GM12878 (cell line): ENCODE measurements around the gene ZNF581. TPM values are rescaled to one million over a fixed set of nuclear protein-coding genes. Genes with fewer than 3 reads are reported as not detected.
A peak's percentile ranks its signal among the peaks of the same experiment; 100 is the strongest.

Experiments used
- ATAC-seq: fragments of 200-7000 bp; cut with Tn5 transposase; 3 replicates; pipeline ENCODE4 v1.9.1; 2020; ENCODE audit warnings: mild to moderate bottlenecking, moderate library complexity
- BruUV-seq: library from RNA; stranded (reverse); fragments of 400-500 nt; replicated peaks from 2 replicates; lab custom pipeline; 2021; lab: Mats Ljungman, UMichigan
- CTCF ChIA-PET: fragments of 300-600 bp; sonication (Branson Sonifier 250); formaldehyde crosslinking; extraction: SDS; loops from one replicate; lab custom pipeline; 2021; ENCODE audit warnings: inconsistent platforms; lab: Yijun Ruan, JAX
- POLR2A ChIA-PET: fragments of 350-600 bp; formaldehyde crosslinking; extraction: SDS; loops from one replicate; lab custom pipeline; 2021; ENCODE audit warnings: inconsistent platforms; lab: Charles Lee
- RAD21 ChIA-PET: fragments of 300-600 bp; sonication (Branson Sonifier 250); formaldehyde crosslinking; loops from one replicate; lab custom pipeline; 2023; ENCODE audit warnings: antibody characterized with exemption; ENCODE audit not compliant: unreplicated experiment; lab: Charles Lee
- SMC1A ChIA-PET: fragments of 300-600 bp; sonication (Branson Sonifier 250); formaldehyde crosslinking; loops from one replicate; lab custom pipeline; 2023; ENCODE audit not compliant: unreplicated experiment, uncharacterized antibody; lab: Charles Lee
- DNase-seq: peaks from one replicate; pipeline ENCODE4 v3.0.0-alpha.2; 2011; ENCODE audit warnings: low read depth, low spot score
- FAIRE-seq: peaks from 3 replicates; lab custom pipeline; 2011; peaks lifted over from hg19 to GRCh38; lab: Jason Lieb, UNC
- H2AFZ ChIP-seq: 2 replicates; pipeline ENCODE4 v1.6.0; 2011; ENCODE audit warnings: low read depth, low read length, control low read depth; ENCODE audit not compliant: control insufficient read depth
- H3K27ac ChIP-seq: 2 replicates; pipeline ENCODE4 v1.5.1; 2011; ENCODE audit warnings: control low read depth; ENCODE audit not compliant: control insufficient read depth, insufficient read depth
- H3K27me3 ChIP-seq, 2 experiments: replicated peaks in 1 of 2; 2 replicates each; pipeline versions ENCODE4 v1.6.0 to v1.6.1; 2011; ENCODE audit warnings: low read length in 1 of 2; ENCODE audit not compliant: control insufficient read depth in 2 of 2, insufficient read depth in 2 of 2
- H3K36me3 ChIP-seq, 2 experiments: 2 replicates each; pipeline ENCODE4 v1.5.1; 2011; ENCODE audit warnings: low read length in 1 of 2; ENCODE audit not compliant: control insufficient read depth in 2 of 2, insufficient read depth in 2 of 2
- H3K4me1 ChIP-seq: 2 replicates; pipeline ENCODE4 v1.6.1; 2011; ENCODE audit warnings: mild to moderate bottlenecking, low read length, moderate library complexity, mixed read lengths; ENCODE audit not compliant: control insufficient read depth, insufficient read depth
- H3K4me2 ChIP-seq: 2 replicates; pipeline ENCODE4 v1.6.0; 2011; ENCODE audit warnings: control low read depth; ENCODE audit not compliant: control insufficient read depth, insufficient read depth
- H3K4me3 ChIP-seq: fragments of 200-600 bp; sonication (generic); 2 replicates; pipeline ENCODE4 v1.5.1; 2016
- H3K79me2 ChIP-seq: 2 replicates; pipeline ENCODE4 v1.6.0; 2011; ENCODE audit warnings: low read length; ENCODE audit not compliant: control insufficient read depth, insufficient read depth
- H3K9ac ChIP-seq: 2 replicates; pipeline ENCODE4 v1.8.0; 2011; ENCODE audit warnings: low read length, control low read depth, mixed read lengths; ENCODE audit not compliant: control insufficient read depth, insufficient read depth
- H3K9me3 ChIP-seq: replicated peaks from 3 replicates; pipeline ENCODE4 v1.5.1; 2011; ENCODE audit warnings: mild to moderate bottlenecking, low read length; ENCODE audit not compliant: control insufficient read depth, insufficient read depth
- H4K20me1 ChIP-seq: 2 replicates; pipeline ENCODE4 v1.6.0; 2011; ENCODE audit not compliant: control insufficient read depth, insufficient read depth
- BMI1 ChIP-seq: fragments of 450-650 bp; IDR thresholded peaks from 2 replicates; pipeline ENCODE4 v1.6.1; 2016; ENCODE audit warnings: mild to moderate bottlenecking, moderate library complexity, borderline replicate concordance
- CHD1 ChIP-seq: IDR thresholded peaks from 2 replicates; pipeline ENCODE4 v1.6.1; 2012; ENCODE audit warnings: low read depth, low read length, improper control_type of control experiment
- CREM ChIP-seq: IDR thresholded peaks from 2 replicates; pipeline ENCODE4 v1.6.1; 2014; ENCODE audit warnings: antibody characterized with exemption, low read depth
- ELK1 ChIP-seq: IDR thresholded peaks from 2 replicates; pipeline ENCODE4 v1.6.1; 2012; ENCODE audit warnings: low read depth, low read length, improper control_type of control experiment
- FOS ChIP-seq: IDR thresholded peaks from 3 replicates; pipeline ENCODE4 v1.6.1; 2011; ENCODE audit warnings: borderline replicate concordance; ENCODE audit not compliant: insufficient read length; ENCODE audit errors: extremely low read depth
- FOXK2 ChIP-seq: fragments of 450-650 bp; IDR thresholded peaks from 2 replicates; pipeline ENCODE4 v1.6.1; 2017; ENCODE audit warnings: mild to moderate bottlenecking, moderate library complexity
- MXI1 ChIP-seq: fragments of 150-350 bp; IDR thresholded peaks from 2 replicates; pipeline ENCODE4 v1.6.1; 2011; ENCODE audit warnings: low read depth, mild to moderate bottlenecking, inconsistent platforms, low read length, improper control_type of control experiment
- NR2F1 ChIP-seq: fragments of 450-650 bp; conservative IDR thresholded peaks from 2 replicates; pipeline ENCODE4 v1.6.1; 2017; ENCODE audit warnings: mild to moderate bottlenecking
- PML ChIP-seq: IDR thresholded peaks from 2 replicates; pipeline ENCODE4 v1.6.1; 2012; ENCODE audit warnings: low read length, inconsistent platforms
- RB1 ChIP-seq: fragments of 450-650 bp; formaldehyde crosslinking; IDR thresholded peaks from 2 replicates; pipeline ENCODE4 v1.6.1; 2017; ENCODE audit warnings: mild to moderate bottlenecking, borderline replicate concordance
- RELB ChIP-seq: fragments of 450-650 bp; IDR thresholded peaks from 2 replicates; pipeline ENCODE4 v1.6.1; 2017; ENCODE audit warnings: low read depth, mild to moderate bottlenecking, moderate library complexity
- RUNX3 ChIP-seq: IDR thresholded peaks from 2 replicates; pipeline ENCODE4 v1.6.1; 2012; ENCODE audit warnings: low read length, inconsistent platforms
- SIN3A ChIP-seq: IDR thresholded peaks from 2 replicates; pipeline ENCODE4 v1.6.1; 2012; ENCODE audit warnings: low read depth, low read length, improper control_type of control experiment
- TBL1XR1 ChIP-seq: IDR thresholded peaks from 2 replicates; pipeline ENCODE4 v1.6.1; 2012; ENCODE audit warnings: low read depth, low read length, improper control_type of control experiment
- WRNIP1 ChIP-seq: IDR thresholded peaks from 2 replicates; pipeline ENCODE4 v1.6.1; 2011; ENCODE audit warnings: low read depth, low read length, improper control_type of control experiment, borderline replicate concordance
- ZNF207 ChIP-seq: fragments of 450-650 bp; IDR thresholded peaks from 2 replicates; pipeline ENCODE4 v1.6.1; 2014; ENCODE audit warnings: antibody characterized with exemption, mild to moderate bottlenecking, borderline replicate concordance
- ZNF274 ChIP-seq: IDR thresholded peaks from one replicate; pipeline ENCODE4 v1.8.0; 2011; ENCODE audit not compliant: insufficient read length, insufficient read depth
- WGBS: methylation state at CpG from one replicate; pipeline ENCODE4 v1.1.6; 2016; ENCODE audit warnings: low lambda C conversion rate; ENCODE audit not compliant: insufficient replicate concordance, insufficient coverage; ENCODE audit errors: missing lambda C conversion rate; 5-methylcytosine and 5-hydroxymethylcytosine counted together
- in situ Hi-C: fragments of 300-500 bp; cut with MboI; formaldehyde crosslinking; loops from 9 replicates; pipeline ENCODE4 v1.14.3; 2018; ENCODE audit warnings: mixed read lengths
- intact Hi-C: fragments of 100-400 bp; cut with micrococcal nuclease; formaldehyde crosslinking; loops from one replicate; pipeline ENCODE4 v1.14.2; 2022; ENCODE audit not compliant: unreplicated experiment
- polyA plus RNA-seq, 11 experiments: library from polyadenylated mRNA; depleted of rRNA in 4 of 11; unstranded in 6 of 11; stranded (reverse) in 5 of 11; fragments of >200 nt; fragmentation: Nextera tagmentation in 4 of 11; fragmentation: Illumina TruSeq in 1 of 11; extraction: Ambion mirVana in 4 of 11; extraction: Trizol in 1 of 11; gene quantifications; 1 replicate in 1 of 11; 2 replicates in 10 of 11; pipeline versions ENCODE4 v1.2.1 to v1.2.3, GENCODE V29; 2011 to 2016; ENCODE audit warnings: inconsistent platforms in 2 of 11, missing spikeins in 2 of 11, low read depth in 1 of 11
- total RNA-seq, 4 experiments: library from RNA; depleted of rRNA in 3 of 4; stranded (reverse); fragments of >200 nt in 3 of 4; fragmentation: Illumina TruSeq in 1 of 4; extraction: Trizol in 1 of 4; gene quantifications; 2 replicates each; pipeline versions ENCODE4 v1.2.1 to v1.2.3, GENCODE V29; 2013 to 2021
- TF ChIP-seq, protein P1 (sequence below): fragments of 450-650 bp; IDR thresholded peaks from 2 replicates; pipeline ENCODE4 v1.6.1; 2017; ENCODE audit warnings: antibody characterized with exemption, mild to moderate bottlenecking, moderate library complexity

The ZNF581 gene
- total and polyA plus RNA-seq, 10 of the 15 experiments (the other 5 are each of a cell fraction or from before 2014, with no cell fraction given), result 4.7 to 45.4 (median 22.2) TPM

- TF ChIP-seq RELB (no peak), FOS (no peak), MXI1 (peak; percentile 37; the same call in 1 of the 2 replicates), CREM (no peak), SIN3A (0 out of 2 replicates have a peak, but pooled peaks have one; percentile 25), PML (no peak), WRNIP1 (peak; percentile 83; the same call in 1 of the 2 replicates), FOXK2 (no peak), CHD1 (no peak), ZNF274 (no peak)
These were observed 13.1 kb downstream of the ZNF581 start (continued) for GRCh38 chr19:55656552-55656951.

DNA sequence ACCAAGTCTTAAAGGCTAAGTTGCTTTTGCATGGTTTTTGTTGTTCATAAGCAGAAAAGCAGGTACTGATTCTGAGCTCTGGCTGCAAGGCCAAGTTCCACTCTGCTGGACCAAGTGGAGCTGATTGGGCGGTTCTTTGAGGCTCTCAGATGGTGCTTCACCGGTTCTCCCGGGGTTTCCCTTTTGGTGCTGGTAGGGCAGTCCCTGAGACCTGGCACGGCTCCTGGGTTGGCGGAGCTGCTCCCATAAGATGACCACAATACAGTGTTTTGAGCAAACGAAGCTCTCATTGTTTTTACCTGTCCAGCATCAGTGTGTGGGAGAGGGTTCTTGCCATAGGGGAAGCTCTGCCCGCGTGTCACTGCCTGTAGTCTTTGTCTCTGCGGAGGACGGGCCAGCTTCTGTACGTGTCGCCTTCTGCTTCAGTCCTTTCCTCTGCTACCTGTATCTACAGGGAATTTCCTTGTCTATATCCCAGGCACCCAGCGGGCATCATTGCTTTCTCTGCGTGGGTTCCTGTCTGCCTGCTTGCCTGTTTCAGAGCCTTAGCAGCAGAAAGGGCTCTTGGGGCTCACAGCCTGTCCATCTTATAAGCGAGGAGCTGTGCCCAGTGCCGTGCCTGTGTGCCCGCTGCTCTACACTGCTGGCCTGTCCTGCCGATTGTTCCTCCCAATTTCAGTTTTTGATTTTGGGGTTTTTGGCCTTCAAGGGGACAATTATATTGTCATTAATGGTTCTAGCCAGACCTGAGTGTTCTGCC is 13.7 kb downstream of the ZNF581 start:
- in situ Hi-C loops (loop anchor here (10.0 to 25.0 kb wide), 2 partner anchors 1192 to 1520 kb away; partner anchors contain the start of genes CNOT3 and LENG9), intact Hi-C loops (no loop called here)
- FAIRE-seq, result peak; percentile 78
- Histone ChIP-seq H3K9me3 (no peaks in the 10 kb centered on the region), H3K9ac (peak overlapping the region; percentile 98), H3K27me3 (no peaks in the 10 kb centered on the region), H3K4me3 (peak overlapping the region; percentile 94), H3K79me2 (peaks cover 60% of the 10 kb centered on the region), H2AFZ (no peak overlapping the region), H4K20me1 (peaks cover 12% of the 10 kb centered on the region), H3K36me3 (peaks cover 5 to 33% of the 10 kb centered on the region in 2 experiments), H3K4me1 (peaks cover 12% of the 10 kb centered on the region), H3K4me2 (peak overlapping the region; percentile 94), H3K27ac (peak overlapping the region; percentile 100)
- ChIA-PET POLR2A (interaction anchor here (0.5 to 2.0 kb wide), 9 partner anchors 10 to 474 kb away, joined by 3 to 9 read pairs (median 4); partner anchors contain the start of gene EPN1), SMC1A (interaction anchor here (0.7 to 3.2 kb wide), 10 partner anchors 9 to 153 kb away, joined by 3 to 15 read pairs (median 4); partner anchors contain the start of gene CCDC106), RAD21 (interaction anchor here (0.6 to 2.3 kb wide), 7 partner anchors 10 to 152 kb away, joined by 3 to 14 read pairs (median 4); no protein-coding TSS in a partner anchor), CTCF (interaction anchor here (0.9 to 2.3 kb wide), 9 partner anchors 9 to 153 kb away, joined by 3 to 14 read pairs (median 4); partner anchors contain the start of gene CCDC106)
- under 1% methylated on average over 18 of the region's 18 CpGs for WGBS
- no TSS peak for BruUV-seq
- DNase-seq, result no peak
- peak; percentile 1; the same call in 1 of the 3 replicates for ATAC-seq
- TF ChIP-seq, protein P1, sequence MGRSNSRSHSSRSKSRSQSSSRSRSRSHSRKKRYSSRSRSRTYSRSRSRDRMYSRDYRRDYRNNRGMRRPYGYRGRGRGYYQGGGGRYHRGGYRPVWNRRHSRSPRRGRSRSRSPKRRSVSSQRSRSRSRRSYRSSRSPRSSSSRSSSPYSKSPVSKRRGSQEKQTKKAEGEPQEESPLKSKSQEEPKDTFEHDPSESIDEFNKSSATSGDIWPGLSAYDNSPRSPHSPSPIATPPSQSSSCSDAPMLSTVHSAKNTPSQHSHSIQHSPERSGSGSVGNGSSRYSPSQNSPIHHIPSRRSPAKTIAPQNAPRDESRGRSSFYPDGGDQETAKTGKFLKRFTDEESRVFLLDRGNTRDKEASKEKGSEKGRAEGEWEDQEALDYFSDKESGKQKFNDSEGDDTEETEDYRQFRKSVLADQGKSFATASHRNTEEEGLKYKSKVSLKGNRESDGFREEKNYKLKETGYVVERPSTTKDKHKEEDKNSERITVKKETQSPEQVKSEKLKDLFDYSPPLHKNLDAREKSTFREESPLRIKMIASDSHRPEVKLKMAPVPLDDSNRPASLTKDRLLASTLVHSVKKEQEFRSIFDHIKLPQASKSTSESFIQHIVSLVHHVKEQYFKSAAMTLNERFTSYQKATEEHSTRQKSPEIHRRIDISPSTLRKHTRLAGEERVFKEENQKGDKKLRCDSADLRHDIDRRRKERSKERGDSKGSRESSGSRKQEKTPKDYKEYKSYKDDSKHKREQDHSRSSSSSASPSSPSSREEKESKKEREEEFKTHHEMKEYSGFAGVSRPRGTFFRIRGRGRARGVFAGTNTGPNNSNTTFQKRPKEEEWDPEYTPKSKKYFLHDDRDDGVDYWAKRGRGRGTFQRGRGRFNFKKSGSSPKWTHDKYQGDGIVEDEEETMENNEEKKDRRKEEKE, result no peak
- TF ChIP-seq NR2F1 (no peak), RB1 (no peak), RUNX3 (peak; percentile 19; the same call in 1 of the 2 replicates), TBL1XR1 (no peak), BMI1 (no peak), ELK1 (no peak), ZNF207 (no peak)
